Activated CD8-positive, alpha-beta T cell treated with anti-CD3 and anti-CD28 coated beads for 36 hours (primary cell): ENCODE results near the gene ZFYVE19. TPM values are rescaled to one million over a fixed set of nuclear protein-coding genes. Genes with fewer than 3 reads are reported as not detected.

Source experiments
- ATAC-seq: fragments of 200-7000 bp; cut with Tn5 transposase; one replicate; pipeline ENCODE4 v1.10.0; 2021; ENCODE audit warnings: mild to moderate bottlenecking, moderate library complexity
- CTCF ChIA-PET: fragments of 350-600 bp; sonication (Branson Sonifier 250); formaldehyde crosslinking; loops from one replicate; lab custom pipeline; 2021; ENCODE audit warnings: antibody characterized with exemption; lab: Charles Lee
- POLR2A ChIA-PET: fragments of 350-600 bp; sonication (Branson Sonifier 250); formaldehyde crosslinking; loops from one replicate; lab custom pipeline; 2021; ENCODE audit warnings: antibody characterized with exemption; lab: Charles Lee
- DNase-seq: peaks from one replicate; pipeline ENCODE4 v3.0.0-alpha.2; 2020
- H3K27ac Mint-ChIP-seq: one replicate; pipeline ENCODE4 v1.8.0; 2021; ENCODE audit warnings: mild to moderate bottlenecking, mixed read lengths
- H3K27me3 Mint-ChIP-seq: one replicate; pipeline ENCODE4 v1.8.0; 2021; ENCODE audit warnings: mixed read lengths
- H3K36me3 Mint-ChIP-seq: one replicate; pipeline ENCODE4 v1.8.0; 2021; ENCODE audit warnings: low read depth, mixed read lengths
- H3K4me1 Mint-ChIP-seq: one replicate; pipeline ENCODE4 v1.8.0; 2021; ENCODE audit warnings: low read depth, mixed read lengths
- H3K4me3 Mint-ChIP-seq: one replicate; pipeline ENCODE4 v1.8.0; 2021; ENCODE audit warnings: mild to moderate bottlenecking, moderate library complexity, mixed read lengths
- H3K9me3 Mint-ChIP-seq: one replicate; pipeline ENCODE4 v1.8.0; 2021; ENCODE audit warnings: mixed read lengths
- intact Hi-C: fragments of 100-400 bp; cut with micrococcal nuclease; formaldehyde crosslinking; loops from one replicate; pipeline ENCODE4 v1.10.0; 2022
- total RNA-seq, 2 experiments: library from RNA; stranded (reverse); gene quantifications; one replicate each; pipeline ENCODE4 v1.2.3, GENCODE V29; 2021
- TF ChIP-seq, protein P1 (sequence below): fragments of 200-600 bp; IDR thresholded peaks from one replicate; pipeline ENCODE4 v1.8.0; 2022; ENCODE audit warnings: antibody characterized with exemption, mild to moderate bottlenecking

ZFYVE19 gene
- total RNA-seq, 2 experiments from 2014 or later = 20.1 to 22.7 TPM

DNA sequence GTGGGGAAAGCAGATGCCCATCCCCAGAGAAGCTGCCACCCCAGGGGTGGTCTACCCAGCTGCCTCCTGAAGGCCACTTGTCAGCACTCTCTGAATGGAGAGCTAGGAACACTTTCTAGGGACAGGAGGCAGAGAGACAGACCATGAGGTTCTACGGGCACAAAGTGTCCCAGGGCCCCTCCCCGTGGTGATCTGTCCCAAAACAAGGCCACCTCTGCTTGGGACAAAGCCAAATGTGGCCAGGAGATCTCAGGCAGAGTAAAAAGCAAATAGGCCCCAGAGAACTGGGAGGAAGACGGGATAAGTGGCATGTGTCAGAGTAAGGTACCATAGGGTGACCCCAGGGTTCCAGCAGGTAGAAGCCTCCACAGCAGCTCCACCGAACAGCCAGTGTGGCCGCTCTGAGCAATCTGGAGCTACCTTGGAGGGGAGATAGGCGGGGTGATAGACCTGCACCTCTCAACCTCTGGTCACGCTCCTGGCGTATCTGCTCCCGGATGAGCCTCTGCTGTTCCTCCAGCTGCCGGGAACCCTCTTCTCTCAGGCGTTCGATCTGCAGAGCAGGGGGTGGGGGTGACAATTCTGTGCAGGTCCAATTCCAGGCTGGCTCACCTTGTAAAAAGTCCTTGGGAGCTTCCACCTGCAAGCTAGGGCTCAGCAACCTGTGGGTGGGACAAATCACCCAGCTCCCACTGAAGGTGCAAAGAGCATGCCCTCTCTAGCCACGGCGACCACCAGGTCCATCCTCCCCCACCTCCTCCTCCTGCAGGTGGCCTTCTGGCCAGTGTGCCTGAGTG lies 31.0 kb upstream of the ZFYVE19 start:
- Mint-ChIP-seq H3K27ac (no peak overlapping the region), H3K36me3 (peaks cover 13% of the 10 kb centered on the region), H3K4me1 (peaks cover 9% of the 10 kb centered on the region), H3K4me3 (no peak overlapping the region), H3K27me3 (no peaks in the 10 kb centered on the region), H3K9me3 (no peaks in the 10 kb centered on the region)
- ATAC-seq (no peak), DNase-seq (no peak)
- CTCF ChIA-PET = interaction anchor here (0.7 to 2.0 kb wide), 5 partner anchors 10 to 31 kb away, joined by 3 to 8 read pairs (median 3); no protein-coding TSS in a partner anchor
- intact Hi-C loops = no loop called here
- POLR2A ChIA-PET = interaction anchor here (1.0 to 1.3 kb wide), 3 partner anchors 12 to 81 kb away, joined by 3 to 5 read pairs (median 4); partner anchors contain the start of genes GCHFR and RAD51
- TF ChIP-seq, protein P1, sequence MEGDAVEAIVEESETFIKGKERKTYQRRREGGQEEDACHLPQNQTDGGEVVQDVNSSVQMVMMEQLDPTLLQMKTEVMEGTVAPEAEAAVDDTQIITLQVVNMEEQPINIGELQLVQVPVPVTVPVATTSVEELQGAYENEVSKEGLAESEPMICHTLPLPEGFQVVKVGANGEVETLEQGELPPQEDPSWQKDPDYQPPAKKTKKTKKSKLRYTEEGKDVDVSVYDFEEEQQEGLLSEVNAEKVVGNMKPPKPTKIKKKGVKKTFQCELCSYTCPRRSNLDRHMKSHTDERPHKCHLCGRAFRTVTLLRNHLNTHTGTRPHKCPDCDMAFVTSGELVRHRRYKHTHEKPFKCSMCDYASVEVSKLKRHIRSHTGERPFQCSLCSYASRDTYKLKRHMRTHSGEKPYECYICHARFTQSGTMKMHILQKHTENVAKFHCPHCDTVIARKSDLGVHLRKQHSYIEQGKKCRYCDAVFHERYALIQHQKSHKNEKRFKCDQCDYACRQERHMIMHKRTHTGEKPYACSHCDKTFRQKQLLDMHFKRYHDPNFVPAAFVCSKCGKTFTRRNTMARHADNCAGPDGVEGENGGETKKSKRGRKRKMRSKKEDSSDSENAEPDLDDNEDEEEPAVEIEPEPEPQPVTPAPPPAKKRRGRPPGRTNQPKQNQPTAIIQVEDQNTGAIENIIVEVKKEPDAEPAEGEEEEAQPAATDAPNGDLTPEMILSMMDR = no peak

DNA sequence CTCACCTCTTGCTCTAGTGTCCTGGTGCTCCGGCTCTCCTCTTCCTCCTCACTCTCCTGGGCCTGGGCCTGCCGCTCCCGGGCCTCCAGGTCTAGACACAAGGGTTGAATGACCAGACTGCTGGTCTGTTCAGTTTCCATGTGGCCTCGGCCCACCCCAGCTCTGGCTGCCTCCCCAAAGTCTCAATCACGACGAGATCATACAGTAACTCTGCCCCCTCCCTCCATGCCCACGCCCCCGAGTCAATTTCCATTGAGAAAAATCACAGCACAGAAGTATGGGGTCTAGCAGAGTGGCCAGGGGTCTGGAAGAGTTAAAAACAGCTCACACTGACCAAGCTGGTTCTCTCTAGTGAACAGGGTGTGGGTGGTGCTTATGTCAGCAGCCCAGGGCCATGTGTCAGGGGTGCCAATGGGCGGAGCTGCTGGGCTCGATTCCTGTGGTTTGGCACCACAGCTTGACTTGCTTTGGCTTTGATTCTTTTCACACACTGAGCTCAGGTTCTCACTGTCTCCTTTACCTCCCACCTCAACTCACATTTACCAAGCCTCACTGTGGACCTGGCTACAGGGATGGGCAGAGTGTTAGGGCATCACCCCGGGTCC lies 30.2 kb upstream of the ZFYVE19 start:
- POLR2A ChIA-PET = interaction anchor here (1.0 to 1.3 kb wide), 3 partner anchors 12 to 82 kb away, joined by 3 to 5 read pairs (median 4); partner anchors contain the start of genes GCHFR and RAD51

DNA sequence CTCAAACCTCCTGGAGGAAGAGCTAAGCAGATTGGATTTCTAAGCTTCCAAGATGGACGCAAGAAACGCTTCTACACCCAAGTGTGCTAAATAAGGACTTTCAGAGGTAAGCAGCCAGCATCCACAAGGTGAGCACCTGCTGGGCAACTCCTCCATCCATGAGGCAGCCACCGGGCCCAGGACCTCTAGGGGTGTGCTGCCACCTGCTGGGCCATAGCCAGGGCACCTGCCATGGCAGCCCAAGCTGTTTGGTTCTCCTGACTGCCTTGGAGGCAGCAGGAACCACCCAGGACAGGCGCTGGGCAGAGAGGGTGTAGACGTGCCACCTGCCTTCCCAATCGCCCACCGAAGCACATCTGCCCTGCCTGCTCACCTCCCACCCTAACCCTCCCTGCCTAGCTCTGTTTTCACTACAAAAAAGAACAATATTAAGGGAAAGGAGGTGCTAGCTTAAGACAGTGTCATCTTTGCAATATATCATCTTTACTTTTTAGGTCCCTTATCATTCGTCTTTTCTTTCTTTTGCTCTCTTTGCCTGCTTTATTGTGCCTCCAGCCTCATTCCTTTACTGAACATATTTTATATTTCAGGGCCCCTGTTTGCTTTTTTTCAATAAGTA lies 24.2 kb upstream of the ZFYVE19 start:
- Mint-ChIP-seq H3K4me1 (peaks cover 17% of the 10 kb centered on the region), H3K27ac (no peak overlapping the region), H3K27me3 (no peaks in the 10 kb centered on the region), H3K9me3 (no peaks in the 10 kb centered on the region), H3K4me3 (no peak overlapping the region), H3K36me3 (peaks cover 8% of the 10 kb centered on the region)
- peak; percentile 90 for ATAC-seq
- TF ChIP-seq, protein P1 = peak; percentile 77
- DNase-seq = peak; percentile 87
- intact Hi-C loops = loop anchor here (2.0 kb wide), 1 partner anchor 104 kb away; no protein-coding TSS in a partner anchor
- ChIA-PET CTCF (interaction anchor here (0.8 to 3.0 kb wide), 40 partner anchors 9 to 193 kb away, joined by 3 to 32 read pairs (median 4); partner anchors contain the start of genes C15orf62, GCHFR, RAD51 and SPINT1), POLR2A (interaction anchor here (0.5 to 1.9 kb wide), 7 partner anchors 12 to 308 kb away, joined by 3 to 14 read pairs (median 4); partner anchors contain the start of genes C15orf62 and RAD51)

More for the DNA sequence above, 30.2 kb upstream of the ZFYVE19 start:
- H3K27me3 Mint-ChIP-seq = no peaks in the 10 kb centered on the region
- H3K36me3 Mint-ChIP-seq = peaks cover 13% of the 10 kb centered on the region
- intact Hi-C loops = no loop called here
- H3K4me3 Mint-ChIP-seq = no peak overlapping the region
- H3K27ac Mint-ChIP-seq = peak overlapping the region; percentile 52
- DNase-seq (peak; percentile 83), ATAC-seq (peak; percentile 99)
- TF ChIP-seq, protein P1 = no peak
- H3K9me3 Mint-ChIP-seq = no peaks in the 10 kb centered on the region
- peaks cover 9% of the 10 kb centered on the region for H3K4me1 Mint-ChIP-seq
- CTCF ChIA-PET = interaction anchor here (0.7 to 2.0 kb wide), 4 partner anchors 9 to 31 kb away, joined by 3 to 8 read pairs (median 4); no protein-coding TSS in a partner anchor

DNA sequence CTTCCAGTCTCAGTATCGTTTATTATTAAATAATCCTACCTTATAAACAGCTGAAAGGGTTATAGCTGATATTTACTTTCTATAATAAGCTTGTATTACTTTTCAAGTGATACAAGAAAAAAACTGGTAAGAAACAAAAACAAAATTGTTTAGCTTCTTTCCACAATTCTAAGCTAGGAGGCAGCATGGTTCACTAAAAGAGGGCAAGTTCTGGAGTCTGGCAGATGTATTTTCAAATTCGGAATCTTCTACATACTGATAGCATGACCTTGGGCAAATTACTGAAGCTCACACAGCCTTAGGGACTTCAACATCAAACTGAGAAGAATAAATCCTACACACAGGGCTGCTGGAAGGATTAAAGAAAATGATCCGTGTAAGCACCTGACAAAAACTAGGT lies 21.7 kb upstream of the ZFYVE19 start:
- H3K36me3 Mint-ChIP-seq = peaks cover 2% of the 10 kb centered on the region

More for the DNA sequence above, 21.7 kb upstream of the ZFYVE19 start:
- CTCF ChIA-PET = interaction anchor here (0.6 to 3.7 kb wide), 12 partner anchors 9 to 488 kb away, joined by 3 to 15 read pairs (median 3); partner anchors contain the start of gene GCHFR
- no peak overlapping the region for H3K27ac Mint-ChIP-seq
- TF ChIP-seq, protein P1 = no peak
- intact Hi-C loops = no loop called here
- DNase-seq (no peak), ATAC-seq (no peak)
- H3K9me3 Mint-ChIP-seq = no peaks in the 10 kb centered on the region
- POLR2A ChIA-PET = interaction anchor here (1.0 kb wide), 1 partner anchor 90 kb away, joined by 3 read pairs; the partner anchor contains the start of gene RAD51
- peaks cover 30% of the 10 kb centered on the region for H3K4me1 Mint-ChIP-seq
- H3K27me3 Mint-ChIP-seq = no peaks in the 10 kb centered on the region
- no peak overlapping the region for H3K4me3 Mint-ChIP-seq
